NCI-H128 (cell line): ENCODE results near the gene ZFAND4.
A peak's percentile ranks its signal among the peaks of the same experiment; 100 is the strongest.
"Not testable (repeated sequence)": the region's sequence is repeated elsewhere in the genome, so short reads cannot be mapped to it uniquely, and the experiment has no call there.

Source experiments
- DNase-seq: peaks from one replicate; lab custom pipeline; 2025; ENCODE audit not compliant: unreplicated experiment; lab: John Stamatoyannopoulos, UW

ZFAND4 gene

GRCh38 chr10:45672181-45673073, at the start of gene ZFAND4:
ZFAND4 (minus strand) TSS chr10:45672772; CDS start chr10:45663725, 9,047 bp downstream.
- DNase-seq = peak; percentile 65

GRCh38 chr10:45721503-45721902, 48.9 kb upstream of the ZFAND4 start:
- DNase-seq = not testable (repeated sequence)

DNA sequence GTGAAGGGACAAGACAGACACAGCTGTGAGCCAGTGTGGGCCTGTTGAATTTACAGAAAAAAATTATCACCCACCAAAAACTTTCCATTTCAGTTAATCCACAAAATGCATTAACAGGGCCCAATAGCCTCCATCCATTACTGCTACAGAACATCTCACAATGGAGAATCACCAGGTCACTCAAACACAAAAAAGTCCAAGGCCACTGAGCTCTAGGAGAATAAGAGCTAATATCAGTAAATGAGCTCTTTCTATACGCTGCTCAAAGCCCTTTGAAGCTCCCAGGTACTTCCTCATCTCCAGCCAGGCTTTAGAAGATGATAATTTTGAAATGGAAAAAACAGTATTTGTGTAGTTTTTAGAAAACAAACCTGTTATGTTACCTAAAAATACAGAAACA, 45.1 kb upstream of the ZFAND4 start:
- not testable (repeated sequence) for DNase-seq

GRCh38 chr10:45717053-45717452, 44.5 kb upstream of the ZFAND4 start:
- not testable (repeated sequence) for DNase-seq

GRCh38 chr10:45711223-45711622, 38.7 kb upstream of the ZFAND4 start:
- not testable (repeated sequence) for DNase-seq

DNA sequence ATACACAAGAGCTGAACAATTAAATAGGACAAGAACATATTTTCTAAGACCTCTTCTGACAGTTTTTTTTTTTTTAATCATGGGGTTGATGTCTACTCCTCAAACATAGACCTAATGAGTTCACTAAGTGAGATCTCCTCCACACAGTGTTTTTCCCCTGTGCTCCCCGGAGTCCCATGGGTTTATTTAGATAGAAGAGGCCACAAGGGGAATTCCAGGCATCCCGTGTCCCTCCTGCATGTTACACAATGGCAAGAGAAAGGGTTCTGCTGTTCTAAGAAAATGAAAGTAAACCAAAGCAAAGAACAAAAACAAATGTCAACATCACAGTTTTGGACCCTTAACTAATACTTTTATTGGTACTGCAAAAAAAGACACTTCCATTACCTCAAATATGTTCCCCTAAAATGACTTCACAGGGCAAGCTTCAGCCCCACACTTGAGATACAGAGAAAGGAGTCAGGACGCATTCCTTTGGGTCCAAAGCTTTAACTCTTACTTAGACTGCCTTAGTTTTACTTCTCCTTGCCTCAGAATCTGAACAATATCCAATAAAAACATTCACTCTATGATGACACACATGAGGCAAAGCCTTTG, 37.7 kb upstream of the ZFAND4 start:
- DNase-seq = not testable (repeated sequence)

DNA sequence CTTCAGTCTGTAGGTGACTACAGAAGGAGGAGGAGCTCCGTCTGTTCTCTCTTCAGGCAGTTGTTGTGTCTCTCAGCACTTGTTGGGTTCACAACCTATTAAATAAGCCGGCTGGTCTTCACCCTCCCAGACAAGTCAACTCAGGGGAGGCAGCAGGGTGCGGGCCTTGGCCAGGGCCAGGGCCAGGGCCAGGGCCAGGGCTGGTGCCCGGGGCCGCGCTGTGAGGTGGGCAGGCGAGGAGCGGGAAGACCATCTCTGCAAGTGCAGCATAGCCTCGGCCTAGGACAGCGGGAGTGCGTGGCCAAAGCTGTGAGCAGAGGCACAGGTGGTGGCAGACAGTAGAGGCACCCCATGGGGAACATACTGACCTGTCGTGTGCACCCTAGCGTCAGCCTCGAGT, 5.9 kb upstream of the ZFAND4 start:
- not testable (repeated sequence) for DNase-seq

- no peak for DNase-seq
Observed at GRCh38 chr10:45675388-45675787, 2.8 kb upstream of the ZFAND4 start.

GRCh38 chr10:45673074-45673648, 589 bp upstream of the ZFAND4 start:
- DNase-seq = no peak

GRCh38 chr10:45671300-45671699, 1.3 kb downstream of the ZFAND4 start:
- DNase-seq = not testable (repeated sequence)

DNA sequence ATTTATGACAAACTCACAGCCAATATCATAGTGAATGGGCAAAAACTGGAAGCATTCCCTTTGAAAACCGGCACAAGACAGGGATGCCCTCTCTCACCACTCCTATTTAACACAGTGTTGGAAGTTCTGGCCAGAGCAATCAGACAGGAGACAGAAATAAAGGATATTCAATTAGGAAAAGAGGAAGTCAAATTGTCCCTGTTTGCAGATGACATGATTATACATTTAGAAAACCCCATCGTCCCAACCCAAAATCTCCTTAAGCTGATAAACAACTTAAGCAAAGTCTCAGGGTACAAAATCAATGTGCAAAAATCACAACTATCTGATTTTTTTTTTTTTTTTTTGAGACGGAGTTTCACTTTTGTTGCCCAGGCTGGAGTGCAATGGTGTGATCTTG, 2.7 kb downstream of the ZFAND4 start:
- not testable (repeated sequence) for DNase-seq

DNA sequence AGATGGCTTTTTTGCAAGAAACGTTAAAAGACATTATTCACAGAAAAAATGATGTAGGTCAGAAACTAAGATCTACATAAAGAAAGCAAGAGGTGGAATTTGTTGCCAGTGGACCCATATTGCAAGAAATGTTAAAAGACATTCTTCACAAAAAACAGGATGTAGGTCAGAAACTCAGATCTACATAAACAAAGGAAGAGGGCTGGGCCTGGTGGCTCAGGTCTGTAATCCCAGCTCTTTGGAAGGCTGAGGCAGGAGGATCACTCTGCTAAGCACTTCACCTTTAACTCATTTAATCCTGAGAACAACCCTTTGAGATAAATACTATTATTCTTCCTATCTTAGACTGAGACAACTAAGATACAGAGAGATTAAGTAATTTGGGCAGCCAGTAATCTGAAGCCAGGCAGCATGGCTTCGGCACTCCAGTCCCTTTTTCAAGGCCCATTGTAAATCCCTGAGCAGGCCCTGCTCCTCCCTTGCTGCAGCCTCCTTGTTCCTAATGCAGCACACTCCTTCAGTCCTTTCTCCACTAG, 11.6 kb downstream of the ZFAND4 start:
- DNase-seq = no peak

GRCh38 chr10:45657033-45657926, 15.3 kb downstream of the ZFAND4 start:
- DNase-seq = no peak

DNA sequence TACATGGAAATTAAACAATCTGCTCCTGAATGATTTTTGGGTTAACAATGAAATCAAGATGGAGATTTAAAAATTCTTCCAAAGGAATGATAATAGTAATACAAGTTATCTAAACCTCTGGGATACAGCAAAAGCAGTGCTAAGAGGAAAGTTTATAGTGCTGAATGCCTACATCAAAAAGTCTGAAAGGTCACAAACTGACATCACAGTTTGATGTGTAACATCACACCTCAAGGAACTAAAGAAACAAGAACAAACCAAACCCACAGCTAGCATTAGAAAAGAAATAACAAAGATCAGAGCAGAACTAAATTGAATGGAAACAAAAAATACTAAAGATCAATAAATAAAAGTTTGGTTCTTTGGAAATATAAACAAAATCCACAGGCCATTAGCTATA, 17.4 kb downstream of the ZFAND4 start:
- no peak for DNase-seq

GRCh38 chr10:45654753-45655141, 17.8 kb downstream of the ZFAND4 start:
- not testable (repeated sequence) for DNase-seq

GRCh38 chr10:45653454-45653853, 19.1 kb downstream of the ZFAND4 start:
- DNase-seq = no peak

- DNase-seq = no peak
Observed at GRCh38 chr10:45652511-45652910, 20.1 kb downstream of the ZFAND4 start.

DNA sequence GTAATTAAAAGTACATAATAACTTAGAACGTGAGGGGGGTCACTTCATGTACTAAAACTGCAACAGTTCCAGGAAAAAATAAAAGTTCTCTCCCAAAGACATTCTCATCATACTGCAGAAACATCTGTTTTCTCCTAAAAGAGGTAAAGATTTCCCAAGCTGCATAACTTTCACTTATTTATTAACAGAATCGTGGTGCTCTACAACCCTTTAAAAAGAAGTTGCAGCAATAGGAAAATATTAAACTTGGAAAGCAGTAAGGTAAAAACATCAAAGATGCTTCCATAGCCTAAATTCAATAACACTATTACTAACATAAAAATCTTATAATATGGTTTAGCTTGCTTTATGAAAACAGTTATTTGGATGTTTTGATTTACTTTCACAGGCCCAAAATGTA, 23.3 kb downstream of the ZFAND4 start:
- DNase-seq = no peak

GRCh38 chr10:45647118-45647517, 25.5 kb downstream of the ZFAND4 start:
- DNase-seq = no peak

GRCh38 chr10:45646384-45647050, 26.1 kb downstream of the ZFAND4 start:
- no peak for DNase-seq
